Stimulated activated naive CD8-positive, alpha-beta T cell treated with anti-CD3 and anti-CD28 coated beads, Interleukin-15, Interleukin-2, amounts not matched to agents 100 U/mL and 50 U/mL, for 24 hours (primary cell): ENCODE measurements around the gene TSPAN9.
A peak's percentile ranks its signal among the peaks of the same experiment; 100 is the strongest.

ENCODE experiments used
- ATAC-seq: fragments of 150-1000 bp; cut with Tn5 transposase; one replicate; pipeline ENCODE4 v1.10.0; 2021
- DNase-seq: peaks from one replicate; pipeline ENCODE4 v3.0.0; 2021

TSPAN9 gene

GRCh38 chr12:3124917-3125316 is 47.7 kb downstream of the TSPAN9 start:
- ATAC-seq, result no peak
- DNase-seq, result no peak

GRCh38 chr12:3125674-3126073 is 48.5 kb downstream of the TSPAN9 start:
- ATAC-seq (no peak), DNase-seq (no peak)

- DNase-seq, result no peak
- ATAC-seq, result no peak
Measured at GRCh38 chr12:3127832-3128231, 50.7 kb downstream of the TSPAN9 start.

GRCh38 chr12:3128498-3129293 is 51.5 kb downstream of the TSPAN9 start:
- ATAC-seq (no peak), DNase-seq (no peak)

GRCh38 chr12:3129301-3130056 is 52.3 kb downstream of the TSPAN9 start:
- DNase-seq, result peak; percentile 35
- ATAC-seq, result peak; percentile 49

- DNase-seq (no peak), ATAC-seq (no peak)
Measured at GRCh38 chr12:3130057-3130830, 53.1 kb downstream of the TSPAN9 start.

GRCh38 chr12:3131129-3131528 is 54.0 kb downstream of the TSPAN9 start:
- no peak for ATAC-seq
- no peak for DNase-seq

GRCh38 chr12:3132636-3133404 is 55.6 kb downstream of the TSPAN9 start:
- ATAC-seq, result no peak
- DNase-seq, result no peak

GRCh38 chr12:3133405-3133783 is 56.2 kb downstream of the TSPAN9 start:
- DNase-seq (no peak), ATAC-seq (no peak)

GRCh38 chr12:3134126-3134525 is 56.9 kb downstream of the TSPAN9 start:
- DNase-seq (no peak), ATAC-seq (no peak)

- no peak for ATAC-seq
Measured at GRCh38 chr12:3134526-3135135, 57.5 kb downstream of the TSPAN9 start.

GRCh38 chr12:3135522-3136461 is 58.6 kb downstream of the TSPAN9 start:
- DNase-seq, result peak; percentile 29
- peak; percentile 59 for ATAC-seq

More at GRCh38 chr12:3134526-3135135, 57.5 kb downstream of the TSPAN9 start:
- DNase-seq, result no peak

- ATAC-seq (no peak), DNase-seq (no peak)
Measured at GRCh38 chr12:3136641-3137267, 59.6 kb downstream of the TSPAN9 start.

- ATAC-seq (no peak), DNase-seq (no peak)
Measured at GRCh38 chr12:3137268-3137781, 60.1 kb downstream of the TSPAN9 start.

GRCh38 chr12:3137814-3138445 is 60.8 kb downstream of the TSPAN9 start:
- DNase-seq, result no peak
- no peak for ATAC-seq

GRCh38 chr12:3138941-3139511 is 61.8 kb downstream of the TSPAN9 start:
- DNase-seq, result no peak

GRCh38 chr12:3139760-3140159 is 62.6 kb downstream of the TSPAN9 start:
- DNase-seq, result no peak
- no peak for ATAC-seq

More at GRCh38 chr12:3138941-3139511, 61.8 kb downstream of the TSPAN9 start:
- ATAC-seq, result no peak

- DNase-seq, result no peak
- no peak for ATAC-seq
Measured at GRCh38 chr12:3140284-3140683, 63.1 kb downstream of the TSPAN9 start.
